LNCAP (cell line): Measurements from ENCODE around the gene PRLHR.

ENCODE experiments used
- TF ChIP-seq, protein P1 (sequence below): fragments of 450-650 bp; IDR thresholded peaks from 2 replicates; pipeline ENCODE4 v1.5.1; 2017; ENCODE audit warnings: mild to moderate bottlenecking

Gene PRLHR

DNA sequence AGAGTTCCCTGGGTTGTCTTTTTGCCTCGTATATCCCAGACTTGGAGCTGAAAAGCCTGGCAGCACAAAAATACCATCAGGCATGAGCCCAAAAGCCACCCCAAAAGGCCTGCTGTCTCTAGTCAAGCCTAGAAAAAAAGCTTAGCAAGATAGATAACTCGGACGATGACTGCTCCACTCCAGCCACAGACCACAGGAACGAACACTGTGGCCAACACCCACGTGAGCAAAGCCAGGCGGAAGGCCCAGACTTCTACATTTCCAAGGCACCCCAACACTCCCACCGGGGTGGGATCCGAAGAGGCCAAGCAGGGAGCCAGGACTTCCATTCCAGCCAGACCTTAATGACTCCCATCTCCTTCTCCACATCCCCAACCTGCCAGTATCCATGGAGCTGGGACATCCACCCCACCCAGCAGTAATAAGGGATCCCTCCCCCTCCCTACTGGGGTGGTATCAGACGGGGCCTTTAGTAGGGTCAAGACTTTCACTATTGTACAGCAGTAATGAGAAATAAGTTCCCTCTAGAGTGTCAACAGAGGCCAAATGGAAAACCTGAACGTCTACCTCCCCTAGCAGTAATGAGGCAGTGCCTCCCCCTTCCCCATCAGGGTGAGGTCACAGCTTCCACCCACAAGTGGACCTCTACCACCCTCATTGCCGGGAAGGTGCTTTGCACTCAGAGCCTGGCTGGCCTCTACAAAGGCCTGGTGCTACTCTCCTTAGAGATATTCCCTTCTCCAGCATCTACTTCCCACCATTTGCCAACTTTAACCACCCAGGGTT, 23.0 kb downstream of the PRLHR start:
- TF ChIP-seq, protein P1, sequence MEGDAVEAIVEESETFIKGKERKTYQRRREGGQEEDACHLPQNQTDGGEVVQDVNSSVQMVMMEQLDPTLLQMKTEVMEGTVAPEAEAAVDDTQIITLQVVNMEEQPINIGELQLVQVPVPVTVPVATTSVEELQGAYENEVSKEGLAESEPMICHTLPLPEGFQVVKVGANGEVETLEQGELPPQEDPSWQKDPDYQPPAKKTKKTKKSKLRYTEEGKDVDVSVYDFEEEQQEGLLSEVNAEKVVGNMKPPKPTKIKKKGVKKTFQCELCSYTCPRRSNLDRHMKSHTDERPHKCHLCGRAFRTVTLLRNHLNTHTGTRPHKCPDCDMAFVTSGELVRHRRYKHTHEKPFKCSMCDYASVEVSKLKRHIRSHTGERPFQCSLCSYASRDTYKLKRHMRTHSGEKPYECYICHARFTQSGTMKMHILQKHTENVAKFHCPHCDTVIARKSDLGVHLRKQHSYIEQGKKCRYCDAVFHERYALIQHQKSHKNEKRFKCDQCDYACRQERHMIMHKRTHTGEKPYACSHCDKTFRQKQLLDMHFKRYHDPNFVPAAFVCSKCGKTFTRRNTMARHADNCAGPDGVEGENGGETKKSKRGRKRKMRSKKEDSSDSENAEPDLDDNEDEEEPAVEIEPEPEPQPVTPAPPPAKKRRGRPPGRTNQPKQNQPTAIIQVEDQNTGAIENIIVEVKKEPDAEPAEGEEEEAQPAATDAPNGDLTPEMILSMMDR = no peak

DNA sequence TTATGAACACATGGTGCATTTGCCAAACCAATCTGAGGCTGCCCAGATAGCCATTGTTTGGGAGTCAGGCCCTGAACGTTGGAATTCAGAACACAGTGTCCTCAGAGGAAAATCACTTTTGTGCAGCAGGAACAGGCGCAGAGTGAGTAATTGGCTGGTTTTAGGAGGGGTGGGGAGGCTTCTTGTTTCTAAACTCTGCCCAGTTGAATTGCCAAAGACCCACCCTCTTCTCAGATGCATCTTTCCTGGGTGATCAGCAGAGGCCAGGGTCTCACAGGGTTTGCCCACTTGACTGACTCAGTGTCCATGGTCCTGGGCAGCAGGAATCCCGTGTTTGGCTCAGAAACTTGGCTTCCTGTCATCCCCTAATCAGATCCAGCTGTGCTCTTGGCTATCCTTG, 24.3 kb downstream of the PRLHR start:
- TF ChIP-seq, protein P1 = no peak

DNA sequence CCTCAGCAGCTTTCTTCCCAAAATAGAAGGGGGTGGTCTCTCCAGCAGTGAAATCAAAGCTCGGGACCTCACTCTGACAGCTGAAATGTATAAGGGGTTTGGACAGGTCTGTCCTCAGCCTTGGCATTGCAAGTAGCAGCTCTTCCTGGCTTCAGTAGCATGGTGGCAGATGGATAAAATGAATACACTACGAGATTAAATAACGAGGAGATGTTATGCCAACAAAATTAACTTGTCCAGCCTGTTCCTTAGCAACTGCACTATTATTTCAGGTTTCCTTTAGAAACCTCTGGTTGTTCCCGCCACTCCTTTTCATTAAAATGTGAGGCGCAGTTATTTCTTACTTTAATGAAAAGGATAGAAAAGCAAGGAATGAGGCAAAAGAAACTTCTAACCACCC, 24.9 kb downstream of the PRLHR start:
- TF ChIP-seq, protein P1 = no peak

DNA sequence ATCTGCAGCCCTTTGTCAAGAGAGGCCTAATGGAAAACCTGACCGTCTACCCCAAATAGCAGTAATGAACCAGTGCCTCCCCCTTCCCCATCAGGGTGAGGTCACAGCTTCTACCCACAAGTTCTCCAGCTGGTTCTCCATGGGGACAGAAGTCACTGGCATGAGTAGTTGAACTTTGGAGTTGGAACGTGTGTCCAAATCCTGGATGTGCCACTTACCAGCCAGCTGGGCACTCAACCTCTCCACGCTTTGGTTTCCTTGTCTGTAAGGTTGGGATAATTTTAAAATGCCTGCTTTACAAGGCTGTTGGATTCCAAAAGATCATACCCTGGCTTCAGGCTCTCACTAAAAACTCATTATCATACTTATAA, 25.6 kb downstream of the PRLHR start:
- TF ChIP-seq, protein P1 = no peak

DNA sequence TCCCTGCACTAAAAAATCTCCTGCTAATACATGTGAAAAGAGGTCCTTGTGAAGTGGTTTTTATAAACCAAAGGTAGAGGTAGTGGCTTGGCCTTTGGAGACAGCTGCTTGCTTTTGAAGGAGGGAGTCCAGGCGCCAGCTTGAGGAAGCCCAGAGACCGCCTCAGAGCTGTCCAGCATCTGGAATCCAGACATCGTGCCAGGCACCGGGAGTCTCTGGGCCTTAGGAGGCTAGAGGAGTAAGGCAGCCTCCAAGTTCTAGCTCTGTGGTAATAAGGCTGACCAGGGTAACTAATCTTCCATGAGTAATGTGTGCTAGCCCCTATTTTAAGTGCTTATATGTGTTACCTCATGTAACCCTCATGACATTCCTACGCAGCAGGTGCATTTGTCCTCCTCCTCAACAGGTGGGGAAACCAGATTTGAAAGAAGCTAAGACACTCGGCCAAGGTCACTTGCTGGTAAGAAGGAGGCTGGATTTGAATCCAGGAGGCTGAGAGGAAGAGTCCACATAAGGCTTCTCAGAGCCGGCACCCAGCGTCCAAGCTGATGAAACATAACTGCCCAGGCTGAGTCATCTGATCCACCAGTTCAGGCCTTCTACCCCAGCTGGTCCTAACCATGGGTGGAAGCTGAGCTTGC, 26.1 kb downstream of the PRLHR start:
- TF ChIP-seq, protein P1 = no peak

DNA sequence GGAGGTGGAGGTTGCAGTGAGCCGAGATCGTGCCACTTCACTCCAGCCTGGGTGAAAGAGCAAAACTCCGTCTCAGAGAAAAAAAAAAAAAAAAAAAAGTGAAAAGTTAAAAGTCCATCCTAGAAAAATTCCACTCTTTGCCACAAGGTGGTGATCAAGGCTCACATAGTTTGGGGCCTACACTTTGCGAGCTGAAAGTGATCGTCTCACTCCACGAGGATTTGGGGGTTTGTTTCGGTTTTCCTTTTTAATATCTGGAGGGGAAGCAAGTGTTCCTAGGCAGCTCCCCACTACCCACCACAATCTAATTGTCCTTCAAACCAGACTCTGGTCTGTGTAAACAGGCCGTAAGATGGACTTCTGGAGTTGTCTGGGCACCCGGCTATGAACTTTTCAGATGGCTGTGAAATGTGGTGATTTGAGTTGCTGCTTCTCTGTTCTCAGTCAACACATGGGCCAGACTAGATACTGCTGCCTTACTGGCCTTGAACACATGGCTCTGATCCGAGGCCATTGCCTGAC, 27.1 kb downstream of the PRLHR start:
- TF ChIP-seq, protein P1 = peak; percentile 66

DNA sequence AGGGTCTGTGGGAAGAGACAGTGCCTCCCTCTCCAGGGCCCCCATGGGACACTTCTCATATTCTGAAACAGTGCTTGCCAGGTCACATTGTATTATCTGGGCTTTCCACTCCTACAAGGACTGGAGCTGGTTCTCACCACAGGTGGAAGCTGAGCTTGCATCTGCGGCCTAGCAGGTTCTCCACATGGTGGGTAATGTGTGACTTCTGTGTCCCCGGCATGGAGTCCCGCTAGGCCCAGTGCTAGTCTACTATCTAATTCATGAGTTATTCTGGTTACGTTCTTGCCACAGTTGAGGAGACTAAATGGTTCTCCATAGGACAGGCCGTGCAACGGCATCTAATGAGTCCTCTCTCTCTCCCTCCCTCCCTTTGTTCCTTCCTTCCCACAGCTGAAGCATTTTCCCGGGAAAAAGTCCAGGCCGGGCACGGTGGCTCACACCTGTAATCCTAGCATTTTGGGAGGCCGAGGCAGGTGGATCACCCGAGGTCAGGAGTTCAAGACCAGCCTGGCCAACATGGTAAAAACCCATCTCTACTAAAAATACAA, 27.7 kb downstream of the PRLHR start:
- TF ChIP-seq, protein P1 = no peak
